ELF-1 (cell line): ENCODE results near the gene SKA2.
"Not testable (repeated sequence)": the region's sequence is repeated elsewhere in the genome, so short reads cannot be mapped to it uniquely, and the experiment has no call there.

Source experiments
- DNase-seq: peaks from one replicate; pipeline ENCODE4 v3.0.0-alpha.2; 2016; ENCODE audit warnings: low read depth, low spot score

Gene SKA2, protein sequence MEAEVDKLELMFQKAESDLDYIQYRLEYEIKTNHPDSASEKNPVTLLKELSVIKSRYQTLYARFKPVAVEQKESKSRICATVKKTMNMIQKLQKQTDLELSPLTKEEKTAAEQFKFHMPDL

DNA sequence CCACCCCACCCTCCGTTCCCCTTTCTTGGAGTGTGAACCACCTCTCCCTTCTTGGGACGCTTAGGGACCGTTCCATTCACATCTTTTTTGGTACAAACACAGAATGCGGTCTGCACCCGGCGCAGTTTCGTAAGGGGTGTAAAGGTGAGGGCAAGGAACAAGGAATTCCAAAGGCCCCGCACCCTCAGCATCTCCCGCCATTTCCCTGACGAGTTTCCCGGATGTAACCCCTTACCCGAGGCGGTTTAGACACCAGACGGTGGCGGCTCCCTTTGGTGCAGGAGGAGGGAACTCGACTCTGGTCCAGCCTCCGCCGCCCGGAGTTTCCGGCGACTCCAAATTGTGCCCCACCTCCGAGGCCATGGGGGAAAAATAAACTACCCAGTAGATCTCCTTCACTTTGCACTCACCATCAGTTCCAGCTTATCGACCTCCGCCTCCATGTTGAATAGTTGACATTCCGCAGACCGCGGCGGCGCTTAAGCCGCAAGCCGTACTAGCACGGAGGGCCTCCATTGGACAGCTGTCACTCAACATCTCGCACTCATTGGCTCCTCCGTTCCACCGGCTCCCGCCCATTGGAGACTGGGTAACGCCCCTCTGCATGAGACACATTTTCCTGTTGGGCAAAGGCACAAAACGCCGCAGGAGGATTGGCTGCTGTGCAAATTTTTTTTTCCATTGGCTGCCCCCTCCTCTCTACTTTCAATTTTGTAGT is at the start of gene SKA2:
SKA2 (minus strand) TSS at position 466 of the 718 bp plus-strand sequence; CDS start at position 443, 23 bp downstream.
- no peak for DNase-seq

DNA sequence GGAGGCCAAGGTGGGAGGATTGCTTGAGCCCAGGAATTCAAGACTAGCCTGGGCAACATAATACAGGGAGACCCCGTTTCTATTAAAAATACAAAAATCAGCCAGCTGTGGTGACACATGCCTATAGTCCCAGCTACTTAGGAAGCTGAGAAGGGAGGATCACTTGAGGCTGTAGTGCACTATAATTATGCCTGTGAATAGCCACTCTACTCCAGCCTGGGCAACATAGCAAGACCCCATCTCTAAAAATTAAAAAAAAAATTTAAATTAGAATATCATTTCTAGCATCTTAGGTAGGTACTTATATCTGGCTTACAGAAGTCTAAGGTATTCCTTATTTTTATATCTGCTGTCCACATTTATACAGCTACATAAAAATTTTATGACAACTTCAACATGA is 47.3 kb upstream of the SKA2 start:
- no peak for DNase-seq

DNA sequence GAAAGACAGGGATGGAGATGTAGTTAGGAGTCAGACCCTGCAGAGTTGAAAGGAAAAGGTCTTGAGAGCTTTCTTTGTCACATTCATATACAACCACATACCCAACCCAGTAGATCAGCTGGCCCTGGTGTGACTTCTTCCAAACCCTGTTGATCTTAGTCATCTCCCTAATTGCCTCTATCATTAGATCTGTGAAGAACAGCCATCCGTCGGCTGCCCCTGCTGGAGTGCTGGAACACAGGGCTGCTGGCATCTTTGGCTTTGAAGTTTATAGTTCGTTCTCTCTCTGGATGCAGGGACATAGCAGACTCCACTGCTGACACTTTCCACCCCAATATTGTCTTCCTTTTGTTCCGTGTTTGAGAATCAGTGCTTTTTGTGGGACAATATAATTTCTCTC is 44.4 kb upstream of the SKA2 start:
- DNase-seq, result no peak

DNA sequence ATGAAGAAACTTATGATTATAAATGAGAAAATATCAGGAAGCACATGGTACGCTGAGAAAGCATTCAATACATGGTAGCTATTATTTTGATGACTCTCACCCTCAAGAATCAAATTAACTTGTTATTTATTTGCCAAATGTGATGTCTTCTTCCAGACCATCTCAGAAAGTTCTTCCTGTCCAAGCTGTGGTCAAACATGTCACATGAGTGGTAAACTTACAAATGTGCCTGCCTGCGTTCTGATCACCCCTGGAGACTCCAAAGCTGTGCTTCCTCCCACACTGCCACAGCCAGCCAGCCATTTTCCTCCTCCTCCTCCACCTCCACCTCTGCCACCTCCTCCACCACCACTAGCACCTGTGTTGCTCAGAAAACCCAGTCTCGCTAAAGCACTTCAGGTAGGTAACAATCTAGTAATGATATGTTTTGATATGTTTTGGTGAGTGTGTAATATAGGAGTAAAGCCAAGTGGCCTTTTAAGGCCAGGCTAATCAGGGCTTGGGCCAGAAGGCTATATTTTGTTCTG is 38.4 kb upstream of the SKA2 start:
- DNase-seq, result no peak

DNA sequence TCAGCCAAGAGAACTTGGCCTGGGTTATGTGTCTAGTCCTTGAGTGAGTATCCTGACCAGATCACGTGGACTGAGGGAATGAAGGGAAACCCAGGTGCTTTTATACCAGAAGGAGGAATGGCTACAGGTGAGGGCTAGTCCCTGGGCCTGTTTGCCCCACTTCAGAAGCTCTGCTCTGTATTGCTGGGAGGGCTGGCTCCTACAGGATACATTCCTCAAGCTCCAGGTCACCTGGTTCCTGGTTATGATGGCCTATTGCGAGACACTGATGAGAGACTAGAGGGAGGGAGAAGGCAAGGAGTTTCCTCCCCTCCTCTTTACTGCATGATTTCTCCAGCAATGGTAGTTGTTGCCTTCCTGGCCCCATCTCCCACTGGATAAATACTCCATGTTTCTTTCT is 35.8 kb upstream of the SKA2 start:
- no peak for DNase-seq

DNA sequence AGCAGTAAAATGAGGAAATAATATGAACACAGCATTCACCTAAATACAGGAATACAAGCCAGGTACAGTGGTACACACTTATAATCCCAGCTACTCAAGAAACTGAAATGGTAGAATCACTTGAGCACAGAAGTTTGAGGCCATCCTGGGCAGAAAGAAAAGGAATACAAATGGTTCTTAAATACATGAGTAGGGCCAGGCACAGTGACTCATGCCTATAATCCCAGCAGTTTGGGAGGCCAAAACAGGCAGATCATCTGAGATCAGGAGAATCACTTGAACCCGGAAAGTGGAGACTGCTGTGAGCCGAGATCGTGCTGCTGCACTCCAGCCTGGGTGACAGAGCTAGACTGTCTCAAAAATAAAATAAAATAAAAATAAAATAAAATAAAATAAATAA is 31.9 kb upstream of the SKA2 start:
- no peak for DNase-seq

DNA sequence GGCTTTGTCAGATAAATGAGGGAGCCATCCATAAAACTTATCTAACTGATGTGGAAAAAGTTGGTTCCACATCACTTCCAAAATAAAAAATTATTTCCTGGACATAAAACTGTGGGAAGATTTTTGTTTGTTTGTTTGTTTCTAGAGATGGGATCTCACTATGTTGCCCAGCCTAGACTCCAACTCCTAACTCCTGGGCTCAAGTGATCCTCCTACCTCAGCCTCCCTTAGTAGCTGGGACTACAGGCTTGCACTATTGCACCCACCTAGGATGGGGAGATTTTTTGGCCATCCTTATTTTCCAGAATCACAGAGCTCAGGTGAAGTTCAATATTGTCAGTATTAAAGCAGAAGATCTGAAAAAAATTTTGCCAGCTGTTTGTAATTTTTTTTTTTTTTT is 31.0 kb upstream of the SKA2 start:
- DNase-seq, result no peak

DNA sequence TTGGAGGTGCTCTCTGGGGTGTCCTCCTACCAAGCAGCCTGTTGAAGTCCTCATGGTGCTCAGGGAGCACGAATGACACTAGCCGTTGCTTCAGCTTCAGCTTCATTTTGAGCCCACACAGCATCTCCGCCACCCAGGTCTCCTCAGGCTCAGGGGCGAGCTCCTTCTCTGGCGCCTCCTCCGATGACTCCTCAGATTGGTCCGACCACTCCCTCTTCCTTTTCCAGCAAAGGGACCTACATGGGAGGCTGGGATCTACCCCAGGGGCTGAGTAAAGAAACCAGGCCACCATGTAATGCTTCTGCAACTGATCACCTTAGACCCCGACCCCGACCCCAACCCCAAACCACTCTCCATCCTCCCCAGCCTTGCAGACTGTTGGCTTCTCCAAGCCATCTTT is 26.5 kb upstream of the SKA2 start:
- DNase-seq, result no peak

DNA sequence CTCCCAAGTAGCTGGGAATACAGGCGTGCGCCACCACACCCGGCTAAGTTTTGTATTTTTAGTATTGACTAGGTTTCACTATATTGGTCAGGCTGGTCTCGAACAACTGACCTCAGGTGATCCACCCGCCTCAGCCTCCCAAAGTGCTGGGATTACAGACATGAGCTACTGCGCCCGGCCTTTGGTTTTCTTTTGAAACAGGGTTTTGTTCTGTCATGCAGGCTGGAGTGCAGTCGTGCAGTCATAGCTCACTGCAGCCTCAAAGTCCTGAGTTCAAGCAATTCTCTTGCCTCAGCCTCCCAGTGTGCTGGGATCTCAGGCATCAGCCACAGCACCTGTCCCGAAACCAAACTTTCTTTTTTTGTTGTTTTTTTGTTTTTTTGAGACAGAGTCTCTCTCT is 25.6 kb upstream of the SKA2 start:
- DNase-seq, result no peak

DNA sequence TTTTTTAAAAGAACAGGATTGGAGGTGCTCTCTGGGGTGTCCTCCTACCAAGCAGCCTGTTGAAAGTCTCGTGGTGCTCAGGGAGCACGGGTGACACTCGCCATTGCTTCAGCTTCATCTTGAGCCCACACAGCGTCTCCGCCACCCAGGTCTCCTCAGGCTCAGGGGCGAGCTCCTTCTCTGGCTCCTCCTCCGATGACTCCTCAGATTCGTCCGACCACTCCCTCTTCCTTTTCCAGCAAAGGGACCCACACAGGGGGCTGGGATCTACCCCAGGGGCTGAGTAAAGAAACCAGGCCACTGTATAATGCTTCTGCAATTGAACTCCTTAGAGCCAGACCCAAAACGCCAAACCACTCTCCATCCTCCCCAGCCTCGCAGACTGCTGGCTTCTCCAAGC is 24.6 kb upstream of the SKA2 start:
- DNase-seq, result not testable (repeated sequence)

DNA sequence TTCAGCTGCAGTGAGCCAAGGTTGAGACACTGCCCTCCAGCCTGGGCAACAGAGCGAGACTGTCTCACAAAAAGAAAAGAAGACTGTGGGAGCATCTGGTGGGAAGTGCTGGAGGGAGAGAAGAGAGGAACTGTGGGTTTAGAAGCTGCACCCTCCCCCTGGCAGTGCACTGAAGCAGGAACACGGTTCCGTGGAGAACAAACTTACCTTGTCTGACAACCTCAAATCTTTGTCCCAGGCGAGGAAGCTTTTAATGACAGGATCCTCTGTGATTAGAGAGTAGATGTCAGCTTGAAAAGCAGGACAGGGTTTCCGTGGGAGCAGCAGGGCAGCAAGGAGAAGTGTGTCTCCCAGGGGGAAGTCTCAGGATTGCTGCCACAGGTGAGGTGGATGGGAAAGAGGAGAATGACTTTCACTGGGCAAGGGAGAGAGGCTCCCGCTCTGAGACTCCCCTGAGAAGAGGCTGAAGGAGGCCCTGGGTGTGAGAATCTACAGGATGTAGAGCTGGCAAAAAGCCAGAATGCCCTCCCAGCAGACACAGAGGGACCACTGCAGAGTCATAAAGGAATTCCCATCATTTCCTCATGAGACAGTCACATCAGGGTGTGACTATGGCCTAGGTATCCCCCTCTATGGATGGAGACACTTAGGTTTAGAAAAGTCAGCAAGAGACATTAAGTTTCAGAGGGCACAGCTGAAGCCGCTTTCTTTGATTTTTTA is 23.4 kb upstream of the SKA2 start:
- DNase-seq, result no peak

DNA sequence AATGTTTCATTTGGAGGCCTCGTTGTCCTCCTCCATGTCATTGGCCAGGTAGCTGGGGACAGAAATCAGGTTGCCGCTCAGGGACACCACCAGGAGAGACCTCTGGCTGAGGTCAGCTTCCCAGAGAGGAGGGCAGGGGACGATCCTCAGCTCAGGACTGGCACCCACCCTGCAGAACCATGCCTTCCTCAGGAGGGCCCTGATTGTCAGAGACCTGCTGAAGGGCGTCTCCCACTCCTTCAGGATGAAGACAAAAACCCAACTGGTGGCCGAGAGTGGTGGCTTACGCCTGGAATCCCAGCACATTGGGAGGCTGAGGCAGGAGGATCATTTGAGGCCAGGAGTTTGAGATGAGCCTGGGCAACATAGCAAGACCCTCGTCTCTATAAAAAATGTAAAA is 20.1 kb upstream of the SKA2 start:
- no peak for DNase-seq

DNA sequence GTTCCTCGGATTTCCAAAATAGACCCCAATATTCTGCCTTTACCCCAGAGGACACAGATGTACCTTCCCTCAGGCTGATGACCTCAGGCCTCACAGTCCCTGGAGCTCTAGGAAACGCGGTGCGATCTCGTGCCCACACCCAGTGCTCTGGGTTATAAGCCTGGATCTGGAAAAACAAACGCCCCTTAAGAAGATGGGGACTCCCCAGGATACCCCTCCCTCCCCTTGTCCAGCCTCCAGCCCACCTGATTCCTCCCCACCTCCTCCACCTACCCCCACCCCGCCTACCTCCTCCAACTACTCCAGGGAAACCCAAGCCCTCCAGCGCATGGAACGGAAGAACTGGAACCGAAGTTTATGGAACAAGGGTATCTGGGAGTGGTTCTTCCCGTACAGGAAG is 19.7 kb upstream of the SKA2 start:
- no peak for DNase-seq

DNA sequence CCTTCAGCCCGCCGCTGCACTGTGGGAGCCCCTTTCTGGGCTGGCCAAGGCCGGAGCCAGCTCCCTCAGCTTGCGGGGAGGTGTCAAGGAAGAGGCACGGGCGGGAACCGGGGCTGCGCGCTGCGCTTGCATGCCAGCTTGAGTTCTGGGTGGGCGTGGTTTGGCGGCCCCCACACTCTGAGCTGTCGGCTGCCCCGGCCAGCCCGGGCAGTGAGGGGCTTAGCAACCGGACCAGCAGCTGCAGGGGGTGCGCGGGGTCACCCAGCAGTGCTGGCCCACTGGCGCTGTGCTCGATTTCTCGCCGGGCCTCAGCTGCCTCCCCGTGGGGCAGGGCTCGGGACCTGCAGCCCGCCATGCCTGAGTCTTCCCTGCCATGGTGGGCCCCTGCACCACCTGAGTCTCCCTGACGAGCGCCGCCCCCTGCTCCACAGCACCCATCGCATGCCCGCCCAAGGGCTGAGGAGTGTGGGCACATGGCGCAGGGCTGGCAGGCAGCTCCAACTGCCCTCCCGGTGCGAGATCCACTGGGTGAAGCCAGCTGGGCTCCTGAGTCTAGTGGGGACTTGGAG is 17.5 kb upstream of the SKA2 start:
- DNase-seq, result no peak

DNA sequence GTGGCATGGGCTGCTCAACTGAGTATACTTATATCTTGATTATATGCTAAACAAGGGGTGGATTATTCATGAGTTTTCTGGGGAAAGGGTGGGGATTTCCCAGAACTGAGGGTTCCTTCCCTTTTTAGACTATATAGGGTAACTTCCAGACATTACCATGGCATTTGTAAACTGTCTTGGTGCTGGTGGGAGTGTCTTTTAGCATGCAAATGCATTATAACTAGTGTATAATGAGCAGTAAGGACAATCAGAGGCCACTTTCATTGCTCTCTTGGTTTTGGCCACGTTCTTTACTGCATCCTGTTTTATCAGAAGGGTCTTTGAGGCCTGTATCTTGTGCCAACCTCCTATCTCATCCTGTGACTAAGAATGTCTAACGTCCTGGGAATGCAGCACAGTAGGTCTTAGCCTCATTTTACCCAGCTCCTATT is 12.6 kb upstream of the SKA2 start:
- no peak for DNase-seq

DNA sequence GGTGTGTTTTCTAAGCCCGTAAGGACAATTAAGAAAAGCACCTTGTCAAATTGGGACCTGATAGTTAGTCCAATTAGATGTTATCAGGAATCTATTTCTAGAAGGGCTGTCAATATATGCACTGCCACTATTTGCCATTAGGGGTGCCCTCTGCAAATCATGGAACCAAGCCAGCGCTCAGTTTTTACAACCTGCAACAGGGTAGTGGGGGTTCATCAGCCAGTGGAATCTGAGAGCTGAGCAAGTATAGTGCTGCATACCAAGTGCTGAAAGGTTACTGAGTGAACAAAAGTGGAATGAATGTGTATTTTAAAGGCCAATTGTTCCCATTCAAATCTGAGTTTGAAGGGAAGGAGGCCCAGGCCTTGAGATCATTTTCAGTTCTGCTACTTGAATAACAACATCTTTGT is 11.0 kb upstream of the SKA2 start:
- DNase-seq, result peak; percentile 46

DNA sequence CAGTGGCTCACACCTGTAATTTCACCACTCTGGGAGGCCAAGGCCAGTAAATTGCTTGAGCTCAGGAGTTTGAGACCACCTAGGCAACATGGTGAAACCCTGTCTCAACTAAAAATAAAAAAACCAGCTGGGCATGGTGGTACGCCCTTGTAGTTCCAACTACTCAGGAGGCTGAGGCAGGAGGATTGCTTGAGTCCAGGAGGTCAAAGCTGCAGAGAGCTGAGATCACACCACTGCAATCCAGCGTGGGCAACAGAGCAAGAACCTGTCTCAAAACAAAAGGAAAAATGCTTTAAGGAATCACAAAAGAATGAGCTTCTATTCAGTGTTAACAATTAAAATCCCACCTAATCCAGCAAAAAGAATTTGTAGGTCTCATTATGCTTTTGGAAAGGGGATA is 6.5 kb upstream of the SKA2 start:
- DNase-seq, result no peak

DNA sequence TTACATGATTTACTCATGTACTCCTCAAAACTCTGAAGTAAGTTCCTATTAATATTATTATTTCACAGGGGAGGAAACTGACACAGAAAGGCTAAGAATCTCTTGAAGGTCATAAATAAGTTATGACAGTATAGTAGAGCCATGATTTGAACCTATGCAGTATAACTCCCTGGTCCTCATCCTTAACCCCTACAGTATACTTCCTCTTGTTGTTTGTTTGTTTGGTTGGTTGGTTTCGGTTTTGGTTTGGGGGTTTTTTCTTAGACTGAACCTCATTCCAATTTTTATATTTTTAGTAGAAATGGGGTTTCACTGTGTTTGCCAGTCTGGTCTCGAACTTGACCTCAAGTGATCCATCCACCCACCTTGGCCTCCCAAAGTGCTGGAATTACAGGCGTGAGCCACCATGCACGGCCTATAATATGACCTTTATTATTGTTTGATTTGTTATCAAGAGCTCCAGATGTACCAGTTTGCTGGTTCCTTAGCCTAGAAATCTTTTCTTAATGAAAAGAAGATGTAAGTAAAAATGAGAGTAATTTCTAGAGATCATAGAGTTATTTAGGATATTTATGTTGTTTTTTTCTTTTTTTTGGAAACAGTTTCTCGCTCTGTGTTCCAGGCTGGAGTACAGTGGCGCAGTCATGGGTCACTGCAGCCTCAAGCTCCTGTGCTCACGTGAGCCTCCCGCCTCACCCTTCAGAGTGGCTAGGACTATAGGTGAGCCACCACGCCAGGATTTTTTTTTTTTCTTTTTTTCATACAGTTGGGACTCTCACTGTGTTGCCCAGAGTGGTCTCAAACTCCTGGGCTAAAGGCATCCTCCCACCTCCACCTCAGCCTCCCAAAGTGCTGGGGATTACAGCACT is 5.4 kb upstream of the SKA2 start:
- no peak for DNase-seq

DNA sequence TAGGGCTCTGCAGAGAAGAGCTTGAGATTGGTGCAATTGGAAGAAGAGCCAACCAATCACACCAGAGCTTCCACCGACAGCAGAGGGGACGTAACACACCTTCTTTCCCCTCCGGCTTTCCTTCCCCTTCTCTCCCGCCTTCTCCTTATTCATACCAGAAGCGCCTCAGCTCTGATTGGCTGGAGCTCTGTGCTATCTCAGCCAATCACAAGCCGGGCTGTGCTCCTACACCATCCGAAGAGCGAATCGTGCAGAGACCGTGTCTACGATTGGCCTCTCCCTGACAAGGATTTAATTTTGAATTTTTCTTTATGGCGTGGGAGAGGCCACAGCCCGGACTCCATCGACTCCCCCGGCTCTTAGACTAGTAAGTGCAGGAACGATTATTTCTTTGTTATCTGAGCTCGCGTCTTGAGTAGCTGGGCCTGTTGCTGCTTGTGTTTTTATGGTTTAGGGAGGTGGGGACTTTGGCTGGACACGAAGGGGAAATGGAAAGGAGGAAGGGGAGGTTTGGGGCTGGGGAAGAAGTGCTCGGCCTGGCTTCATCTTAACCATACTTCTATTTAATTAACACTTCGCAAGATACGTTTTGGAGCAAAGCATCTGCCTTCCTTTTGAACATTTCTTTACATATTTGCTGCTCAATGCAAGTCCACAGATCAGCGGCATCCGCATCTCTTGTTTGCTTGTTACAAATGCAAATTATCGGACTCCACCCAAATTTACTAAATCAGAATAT is 622 bp upstream of the SKA2 start, which contains the start of gene PRR11:
PRR11 (plus strand) TSS at position 308 of the 739 bp plus-strand sequence. CDS start 14,007 bp downstream, outside the sequence.
- DNase-seq, result peak; percentile 100

DNA sequence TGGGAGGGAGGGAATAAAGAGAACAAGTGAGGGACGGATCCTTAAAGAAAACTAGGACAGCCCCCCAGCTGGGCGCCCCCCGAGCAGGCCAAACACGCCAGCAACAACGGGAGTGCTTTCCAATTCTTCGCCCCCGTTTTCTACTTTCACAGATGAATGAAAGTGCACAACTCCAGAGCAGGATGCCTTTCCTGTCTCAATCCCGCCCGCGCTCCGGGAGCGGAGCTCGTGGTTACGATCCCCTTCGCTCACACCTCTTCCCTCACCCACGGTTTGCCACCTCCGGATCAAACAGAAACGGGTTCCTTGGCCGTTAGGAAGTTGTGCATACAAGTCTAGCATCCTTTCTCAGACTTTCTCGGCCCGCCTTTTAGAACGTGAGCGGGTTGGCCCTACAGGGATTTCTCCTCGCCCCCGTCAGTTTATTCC is 680 bp downstream of the SKA2 start:
- peak; percentile 72 for DNase-seq

DNA sequence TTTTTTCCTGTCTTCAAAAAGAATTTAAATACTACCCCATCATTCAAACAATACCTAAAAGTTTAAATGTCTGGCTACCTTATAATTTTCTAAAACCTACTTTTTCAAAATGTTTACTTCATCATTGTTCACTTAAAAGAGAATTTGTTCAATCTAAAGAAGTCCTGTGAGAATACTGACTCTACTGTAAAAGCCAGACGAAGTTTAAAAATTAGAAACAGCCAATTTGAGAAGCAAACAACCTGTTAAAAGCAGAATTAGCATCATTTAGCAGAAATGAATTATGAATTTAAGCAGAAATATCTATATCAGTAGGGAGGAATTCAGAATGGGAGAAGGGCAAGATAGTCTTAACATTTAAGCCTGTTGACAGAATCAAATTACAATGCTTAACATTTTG is 2.1 kb downstream of the SKA2 start:
- no peak for DNase-seq
